ENCODE results near the gene NOL9.

DNA sequence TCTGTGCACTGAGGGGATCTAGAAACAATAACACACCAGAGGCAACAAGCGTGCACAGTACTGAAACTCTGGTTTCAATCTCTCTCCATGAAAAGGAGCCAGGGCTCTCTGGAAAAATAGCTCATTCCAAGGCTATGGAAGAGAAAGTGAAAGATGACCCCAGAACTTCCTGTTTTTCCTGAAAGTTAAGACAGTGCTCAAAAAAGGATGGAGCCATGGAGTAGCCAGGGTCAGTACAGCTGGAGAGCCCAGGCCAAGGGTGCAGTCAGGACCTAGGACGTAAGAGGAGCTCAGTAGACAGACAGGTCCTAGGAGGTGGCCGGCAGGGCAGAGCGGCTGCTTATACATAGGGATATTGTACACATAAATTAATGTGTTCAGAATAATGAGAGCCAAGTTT, 19.1 kb downstream of the NOL9 start:
- TF ChIP-seq, protein P1, sequence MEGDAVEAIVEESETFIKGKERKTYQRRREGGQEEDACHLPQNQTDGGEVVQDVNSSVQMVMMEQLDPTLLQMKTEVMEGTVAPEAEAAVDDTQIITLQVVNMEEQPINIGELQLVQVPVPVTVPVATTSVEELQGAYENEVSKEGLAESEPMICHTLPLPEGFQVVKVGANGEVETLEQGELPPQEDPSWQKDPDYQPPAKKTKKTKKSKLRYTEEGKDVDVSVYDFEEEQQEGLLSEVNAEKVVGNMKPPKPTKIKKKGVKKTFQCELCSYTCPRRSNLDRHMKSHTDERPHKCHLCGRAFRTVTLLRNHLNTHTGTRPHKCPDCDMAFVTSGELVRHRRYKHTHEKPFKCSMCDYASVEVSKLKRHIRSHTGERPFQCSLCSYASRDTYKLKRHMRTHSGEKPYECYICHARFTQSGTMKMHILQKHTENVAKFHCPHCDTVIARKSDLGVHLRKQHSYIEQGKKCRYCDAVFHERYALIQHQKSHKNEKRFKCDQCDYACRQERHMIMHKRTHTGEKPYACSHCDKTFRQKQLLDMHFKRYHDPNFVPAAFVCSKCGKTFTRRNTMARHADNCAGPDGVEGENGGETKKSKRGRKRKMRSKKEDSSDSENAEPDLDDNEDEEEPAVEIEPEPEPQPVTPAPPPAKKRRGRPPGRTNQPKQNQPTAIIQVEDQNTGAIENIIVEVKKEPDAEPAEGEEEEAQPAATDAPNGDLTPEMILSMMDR (IDR thresholded peaks at IDR 0.05; ENCODE audit: insufficient read depth, low read length): no peak
- TF ChIP-seq, protein P2, sequence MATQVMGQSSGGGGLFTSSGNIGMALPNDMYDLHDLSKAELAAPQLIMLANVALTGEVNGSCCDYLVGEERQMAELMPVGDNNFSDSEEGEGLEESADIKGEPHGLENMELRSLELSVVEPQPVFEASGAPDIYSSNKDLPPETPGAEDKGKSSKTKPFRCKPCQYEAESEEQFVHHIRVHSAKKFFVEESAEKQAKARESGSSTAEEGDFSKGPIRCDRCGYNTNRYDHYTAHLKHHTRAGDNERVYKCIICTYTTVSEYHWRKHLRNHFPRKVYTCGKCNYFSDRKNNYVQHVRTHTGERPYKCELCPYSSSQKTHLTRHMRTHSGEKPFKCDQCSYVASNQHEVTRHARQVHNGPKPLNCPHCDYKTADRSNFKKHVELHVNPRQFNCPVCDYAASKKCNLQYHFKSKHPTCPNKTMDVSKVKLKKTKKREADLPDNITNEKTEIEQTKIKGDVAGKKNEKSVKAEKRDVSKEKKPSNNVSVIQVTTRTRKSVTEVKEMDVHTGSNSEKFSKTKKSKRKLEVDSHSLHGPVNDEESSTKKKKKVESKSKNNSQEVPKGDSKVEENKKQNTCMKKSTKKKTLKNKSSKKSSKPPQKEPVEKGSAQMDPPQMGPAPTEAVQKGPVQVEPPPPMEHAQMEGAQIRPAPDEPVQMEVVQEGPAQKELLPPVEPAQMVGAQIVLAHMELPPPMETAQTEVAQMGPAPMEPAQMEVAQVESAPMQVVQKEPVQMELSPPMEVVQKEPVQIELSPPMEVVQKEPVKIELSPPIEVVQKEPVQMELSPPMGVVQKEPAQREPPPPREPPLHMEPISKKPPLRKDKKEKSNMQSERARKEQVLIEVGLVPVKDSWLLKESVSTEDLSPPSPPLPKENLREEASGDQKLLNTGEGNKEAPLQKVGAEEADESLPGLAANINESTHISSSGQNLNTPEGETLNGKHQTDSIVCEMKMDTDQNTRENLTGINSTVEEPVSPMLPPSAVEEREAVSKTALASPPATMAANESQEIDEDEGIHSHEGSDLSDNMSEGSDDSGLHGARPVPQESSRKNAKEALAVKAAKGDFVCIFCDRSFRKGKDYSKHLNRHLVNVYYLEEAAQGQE (IDR thresholded peaks at IDR 0.05; ENCODE audit: insufficient replicate concordance, low read depth): no peak
